ENCODE results near the gene SPINK8.

SPINK8 gene

DNA sequence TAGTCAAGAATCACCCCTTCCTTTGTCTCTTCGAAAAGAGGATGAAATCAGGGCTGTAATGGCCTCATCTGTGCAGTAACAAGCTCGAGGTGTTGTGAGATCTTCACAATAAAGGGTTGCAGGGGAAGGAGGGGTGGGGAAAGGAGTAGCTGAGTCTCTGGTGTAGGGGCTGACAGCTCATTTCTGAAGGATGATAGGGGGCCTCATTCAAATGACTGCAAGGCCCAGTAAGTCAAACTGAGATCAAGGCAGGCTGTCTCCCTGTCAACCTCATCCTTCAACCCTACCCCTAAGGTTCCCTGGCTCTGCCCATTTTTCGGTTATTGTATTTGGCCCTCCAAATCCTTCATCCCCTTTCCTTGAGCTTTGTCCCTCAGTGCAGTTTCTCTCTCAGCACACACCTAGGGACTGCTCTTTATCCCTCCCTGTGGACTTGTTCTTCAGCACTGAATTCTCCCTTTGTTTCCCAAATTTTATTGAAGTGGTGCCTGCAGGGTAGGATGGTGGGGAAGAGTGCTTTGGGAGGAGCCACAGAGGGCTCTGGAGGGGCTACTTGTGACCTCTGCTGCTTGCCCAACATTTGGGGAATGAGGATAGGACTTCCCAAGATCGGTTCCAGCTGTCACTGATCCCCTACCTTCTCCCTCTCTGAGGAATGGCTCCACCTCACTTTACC, 54.4 kb downstream of the SPINK8 start:
- DNase-seq (ENCODE audit: low read depth) = no peak
- no peak overlapping the region for H3K4me3 ChIP-seq (ENCODE audit: low read depth, low read length)
- no peak for TF ChIP-seq MYC (IDR thresholded peaks at IDR 0.05; ENCODE audit: low read depth, low read length)
- TF ChIP-seq, protein P1, sequence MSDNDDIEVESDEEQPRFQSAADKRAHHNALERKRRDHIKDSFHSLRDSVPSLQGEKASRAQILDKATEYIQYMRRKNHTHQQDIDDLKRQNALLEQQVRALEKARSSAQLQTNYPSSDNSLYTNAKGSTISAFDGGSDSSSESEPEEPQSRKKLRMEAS (IDR thresholded peaks at IDR 0.05; ENCODE audit: low read depth, low read length) = no peak
- TF ChIP-seq, protein P2, sequence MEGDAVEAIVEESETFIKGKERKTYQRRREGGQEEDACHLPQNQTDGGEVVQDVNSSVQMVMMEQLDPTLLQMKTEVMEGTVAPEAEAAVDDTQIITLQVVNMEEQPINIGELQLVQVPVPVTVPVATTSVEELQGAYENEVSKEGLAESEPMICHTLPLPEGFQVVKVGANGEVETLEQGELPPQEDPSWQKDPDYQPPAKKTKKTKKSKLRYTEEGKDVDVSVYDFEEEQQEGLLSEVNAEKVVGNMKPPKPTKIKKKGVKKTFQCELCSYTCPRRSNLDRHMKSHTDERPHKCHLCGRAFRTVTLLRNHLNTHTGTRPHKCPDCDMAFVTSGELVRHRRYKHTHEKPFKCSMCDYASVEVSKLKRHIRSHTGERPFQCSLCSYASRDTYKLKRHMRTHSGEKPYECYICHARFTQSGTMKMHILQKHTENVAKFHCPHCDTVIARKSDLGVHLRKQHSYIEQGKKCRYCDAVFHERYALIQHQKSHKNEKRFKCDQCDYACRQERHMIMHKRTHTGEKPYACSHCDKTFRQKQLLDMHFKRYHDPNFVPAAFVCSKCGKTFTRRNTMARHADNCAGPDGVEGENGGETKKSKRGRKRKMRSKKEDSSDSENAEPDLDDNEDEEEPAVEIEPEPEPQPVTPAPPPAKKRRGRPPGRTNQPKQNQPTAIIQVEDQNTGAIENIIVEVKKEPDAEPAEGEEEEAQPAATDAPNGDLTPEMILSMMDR (IDR thresholded peaks at IDR 0.05; ENCODE audit: low read depth, low read length) = no peak
- TF ChIP-seq POLR2A (IDR thresholded peaks at IDR 0.05; ENCODE audit: extremely low read depth, insufficient read length) = no peak

DNA sequence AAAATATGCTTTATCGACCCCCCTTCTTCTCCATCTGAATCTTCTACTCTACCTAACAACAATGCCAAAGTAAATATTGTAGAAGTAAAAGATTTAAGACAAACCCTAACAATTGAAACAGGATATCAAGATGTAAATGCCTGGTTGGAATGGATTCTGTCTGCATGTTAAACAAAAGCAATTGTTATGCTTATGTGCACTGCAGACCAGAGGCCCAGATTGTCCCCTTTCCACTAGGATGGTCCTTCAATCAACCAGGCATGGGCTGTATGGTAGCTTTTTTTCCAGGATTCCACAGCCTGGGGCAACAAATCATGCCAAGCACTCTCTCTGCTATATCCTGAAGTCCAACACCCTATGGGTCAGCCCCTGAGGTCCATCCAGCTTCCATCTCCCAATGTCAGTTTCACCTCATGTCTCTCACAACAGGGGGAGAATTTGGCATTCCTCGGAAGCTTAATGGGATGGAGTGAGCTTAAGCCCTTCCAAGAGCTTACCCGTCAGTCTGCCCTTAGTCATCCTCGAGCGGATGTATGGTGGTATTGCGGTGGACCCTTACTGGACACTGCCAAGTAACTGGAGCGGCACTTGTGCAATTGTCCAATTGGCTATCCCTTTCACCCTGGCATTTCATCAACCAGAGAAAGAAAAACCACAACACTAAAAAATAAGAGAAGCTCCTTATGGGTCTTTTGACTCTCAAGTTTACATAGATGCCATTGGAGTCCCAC, 56.4 kb downstream of the SPINK8 start:
- TF ChIP-seq POLR2A (IDR thresholded peaks at IDR 0.05; ENCODE audit: extremely low read depth, insufficient read length) (no peak), MYC (IDR thresholded peaks at IDR 0.05; ENCODE audit: low read depth, low read length) (no peak)
- TF ChIP-seq, protein P2 (IDR thresholded peaks at IDR 0.05; ENCODE audit: low read depth, low read length) = no peak
- TF ChIP-seq, protein P1 (IDR thresholded peaks at IDR 0.05; ENCODE audit: low read depth, low read length) = no peak
- no peak for DNase-seq (ENCODE audit: low read depth)
- no peak overlapping the region for H3K4me3 ChIP-seq (ENCODE audit: low read depth, low read length)

DNA sequence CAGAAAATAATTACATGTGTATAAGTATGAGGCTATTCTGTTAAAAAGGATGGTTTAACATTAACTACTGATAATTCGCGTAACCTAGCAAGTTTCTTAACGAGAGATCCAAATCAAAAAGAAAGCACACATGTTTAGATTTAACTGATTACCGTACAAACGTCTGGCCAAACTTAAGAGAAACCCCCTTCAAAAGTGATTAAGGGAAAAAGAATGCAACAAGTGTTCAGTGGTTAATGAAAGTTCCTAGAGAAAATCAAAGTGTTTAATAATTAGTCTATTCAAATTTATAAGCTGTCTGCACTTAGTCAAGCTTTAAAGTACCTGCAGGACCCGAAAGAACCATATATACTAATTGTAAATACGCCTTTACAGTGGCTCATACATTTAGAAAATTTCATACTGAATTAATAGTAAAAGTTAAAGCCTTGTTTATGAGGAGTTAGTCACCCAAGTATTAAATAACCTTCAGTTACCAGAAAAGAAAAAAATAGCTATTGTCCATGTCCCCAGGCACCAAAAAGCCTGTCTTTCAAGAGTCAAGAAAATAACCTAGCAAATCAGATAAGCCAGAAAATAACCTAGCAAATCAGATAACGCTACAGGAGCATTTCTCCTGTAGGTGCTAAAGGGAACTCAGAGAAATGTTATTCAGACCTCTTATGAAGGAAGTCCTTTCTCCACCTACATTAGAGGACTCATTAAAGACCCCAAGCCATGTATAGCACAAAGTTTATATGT, 58.0 kb downstream of the SPINK8 start:
- TF ChIP-seq POLR2A (IDR thresholded peaks at IDR 0.05; ENCODE audit: extremely low read depth, insufficient read length) = no peak
- TF ChIP-seq, protein P1 (IDR thresholded peaks at IDR 0.05; ENCODE audit: low read depth, low read length) = no peak
- TF ChIP-seq, protein P2 (IDR thresholded peaks at IDR 0.05; ENCODE audit: low read depth, low read length) = no peak
- no peak for TF ChIP-seq MYC (IDR thresholded peaks at IDR 0.05; ENCODE audit: low read depth, low read length)
- no peak for DNase-seq (ENCODE audit: low read depth)
- no peak overlapping the region for H3K4me3 ChIP-seq (ENCODE audit: low read depth, low read length)

DNA sequence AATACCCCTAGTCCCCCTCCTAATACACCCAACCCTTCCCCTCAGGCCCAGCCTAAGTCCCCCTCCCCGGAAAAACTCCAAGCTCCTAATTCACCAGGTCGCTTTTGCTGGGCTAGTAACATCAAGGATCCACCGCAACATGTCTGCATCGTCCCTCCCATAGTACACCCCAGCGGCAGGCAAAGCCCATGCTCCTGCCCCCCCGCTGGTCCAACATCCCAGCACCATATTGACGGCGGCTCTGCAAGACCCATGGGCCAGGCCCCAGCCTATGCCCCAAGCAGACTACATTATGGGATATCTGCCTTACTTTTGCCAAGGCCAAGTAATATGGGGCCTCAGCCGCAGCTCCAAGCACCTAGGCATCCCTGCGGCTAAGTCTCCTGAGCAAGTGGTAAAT, 59.0 kb downstream of the SPINK8 start:
- DNase-seq (ENCODE audit: low read depth) = no peak
- no peak overlapping the region for H3K4me3 ChIP-seq (ENCODE audit: low read depth, low read length)
- no peak for TF ChIP-seq MYC (IDR thresholded peaks at IDR 0.05; ENCODE audit: low read depth, low read length)
- TF ChIP-seq, protein P1 (IDR thresholded peaks at IDR 0.05; ENCODE audit: low read depth, low read length) = no peak
- TF ChIP-seq POLR2A (IDR thresholded peaks at IDR 0.05; ENCODE audit: extremely low read depth, insufficient read length) = no peak

DNA sequence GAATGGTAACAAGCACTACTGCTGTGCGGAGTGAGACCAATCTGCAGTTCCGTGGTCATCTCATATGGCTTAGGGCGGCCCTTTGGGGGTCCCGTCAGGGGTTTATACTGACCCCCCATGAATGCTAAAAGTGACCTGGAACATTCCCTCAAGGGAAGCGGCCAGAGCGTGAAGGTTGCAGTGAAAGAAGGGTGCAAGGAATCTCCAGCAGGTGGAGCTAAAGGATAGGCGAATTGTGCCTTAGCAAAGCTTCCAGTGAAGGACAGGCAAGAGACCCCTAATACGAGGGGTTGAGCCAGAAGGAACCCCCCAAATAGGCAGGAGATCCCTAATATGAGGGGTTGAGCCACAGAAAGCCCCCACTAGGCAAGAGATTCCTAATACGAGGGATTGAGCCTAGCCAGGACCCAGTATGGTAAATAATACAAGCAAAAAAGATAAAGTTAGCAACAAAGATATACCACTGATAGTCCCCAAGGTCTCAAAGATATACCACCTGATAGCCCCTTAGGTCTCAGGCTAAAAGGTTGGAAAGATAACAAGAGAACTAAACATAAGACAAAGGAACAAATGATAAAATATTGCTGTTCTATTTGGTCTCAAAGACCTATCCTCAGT, 59.8 kb downstream of the SPINK8 start:
- TF ChIP-seq, protein P1 (IDR thresholded peaks at IDR 0.05; ENCODE audit: low read depth, low read length) = no peak
- TF ChIP-seq, protein P2 (IDR thresholded peaks at IDR 0.05; ENCODE audit: low read depth, low read length) = peak; percentile 80
- no peak for TF ChIP-seq POLR2A (IDR thresholded peaks at IDR 0.05; ENCODE audit: extremely low read depth, insufficient read length)
- DNase-seq (ENCODE audit: low read depth) = peak; percentile 76
- no peak overlapping the region for H3K4me3 ChIP-seq (ENCODE audit: low read depth, low read length)

All from NB4 (cell line).